H9 (cell line): ENCODE data around the gene DLG2. TPM values are rescaled to one million over a fixed set of nuclear protein-coding genes. Genes with fewer than 3 reads are reported as not detected.

ENCODE experiments used
- DNase-seq: peaks from one replicate; pipeline ENCODE4 v3.0.0-alpha.2; 2017
- H2AFZ ChIP-seq: one replicate; pipeline ENCODE4 v1.6.1; 2013; ENCODE audit warnings: mild to moderate bottlenecking, low read length, control low read depth, moderate library complexity
- H2AK5ac ChIP-seq: 2 replicates; pipeline ENCODE4 v1.6.1; 2013; ENCODE audit warnings: low read length, control low read depth, mixed read lengths; ENCODE audit not compliant: insufficient read length
- H2BK120ac ChIP-seq: one replicate; pipeline ENCODE4 v1.6.1; 2013; ENCODE audit warnings: low read depth, mild to moderate bottlenecking, low read length, control low read depth, inconsistent platforms; ENCODE audit not compliant: poor library complexity, severe bottlenecking
- H2BK12ac ChIP-seq: 2 replicates; pipeline ENCODE4 v1.6.1; 2013; ENCODE audit warnings: low read length, control low read depth, mixed read lengths, low read depth; ENCODE audit not compliant: insufficient read length
- H2BK15ac ChIP-seq: 2 replicates; pipeline ENCODE4 v1.6.1; 2013; ENCODE audit warnings: low read depth, low read length, control low read depth
- H2BK20ac ChIP-seq: one replicate; pipeline ENCODE4 v1.6.1; 2013; ENCODE audit warnings: low read depth, mild to moderate bottlenecking, low read length, control low read depth, inconsistent platforms; ENCODE audit not compliant: poor library complexity, severe bottlenecking
- H2BK5ac ChIP-seq: 2 replicates; pipeline ENCODE4 v1.6.1; 2013; ENCODE audit warnings: low read length, control low read depth, mixed read lengths; ENCODE audit not compliant: insufficient read length
- H3K14ac ChIP-seq: 2 replicates; pipeline ENCODE4 v1.6.1; 2013; ENCODE audit warnings: low read length, control low read depth; ENCODE audit not compliant: insufficient read depth
- H3K18ac ChIP-seq: 2 replicates; pipeline ENCODE4 v1.6.1; 2013; ENCODE audit warnings: low read depth, mild to moderate bottlenecking, mixed read lengths, low read length, control low read depth; ENCODE audit not compliant: insufficient read length
- H3K23ac ChIP-seq: 2 replicates; pipeline ENCODE4 v1.6.1; 2013; ENCODE audit warnings: low read length, control low read depth, mixed read lengths, low read depth; ENCODE audit not compliant: insufficient read length
- H3K23me2 ChIP-seq: 2 replicates; pipeline ENCODE4 v1.6.1; 2013; ENCODE audit warnings: low read depth, mild to moderate bottlenecking, mixed read lengths, low read length, control low read depth; ENCODE audit not compliant: insufficient read length, poor library complexity, severe bottlenecking
- H3K27ac ChIP-seq: 2 replicates; pipeline ENCODE4 v1.5.1; 2013; ENCODE audit warnings: low read length, control low read depth, mixed read lengths, low read depth; ENCODE audit not compliant: insufficient read length
- H3K27me3 ChIP-seq: 2 replicates; pipeline ENCODE4 v1.6.1; 2013; ENCODE audit warnings: low read length, control low read depth, inconsistent platforms; ENCODE audit not compliant: insufficient read depth
- H3K4ac ChIP-seq: 2 replicates; pipeline ENCODE4 v1.6.1; 2013; ENCODE audit warnings: low read depth, mild to moderate bottlenecking, control low read depth, inconsistent platforms, low read length, moderate library complexity
- H3K4me1 ChIP-seq: 2 replicates; pipeline ENCODE4 v1.6.1; 2013; ENCODE audit warnings: low read length, control low read depth, inconsistent platforms; ENCODE audit not compliant: insufficient read depth
- H3K4me2 ChIP-seq: 2 replicates; pipeline ENCODE4 v1.6.1; 2013; ENCODE audit warnings: low read length, control low read depth, mixed read lengths; ENCODE audit not compliant: insufficient read length, insufficient read depth
- H3K56ac ChIP-seq: 2 replicates; pipeline ENCODE4 v1.6.1; 2013; ENCODE audit warnings: low read depth, mild to moderate bottlenecking, mixed read lengths, low read length, control low read depth; ENCODE audit not compliant: insufficient read length
- H3K79me1 ChIP-seq: 2 replicates; pipeline ENCODE4 v1.6.1; 2013; ENCODE audit warnings: low read depth, mild to moderate bottlenecking, moderate library complexity, low read length, control low read depth, inconsistent platforms; ENCODE audit not compliant: insufficient read depth, poor library complexity, severe bottlenecking
- H3K79me2 ChIP-seq: 2 replicates; pipeline ENCODE4 v1.6.1; 2013; ENCODE audit warnings: low read length, control low read depth, inconsistent platforms; ENCODE audit not compliant: insufficient read depth
- H3K9ac ChIP-seq: 2 replicates; pipeline ENCODE4 v1.6.1; 2013; ENCODE audit warnings: low read length, control low read depth, mixed read lengths; ENCODE audit not compliant: insufficient read length; ENCODE audit errors: extremely low read depth
- H3K9me3 ChIP-seq: one replicate; pipeline ENCODE4 v1.6.1; 2013; ENCODE audit warnings: low read depth, low read length, inconsistent platforms; ENCODE audit not compliant: control insufficient read depth
- H3T11ph ChIP-seq: one replicate; pipeline ENCODE4 v1.6.1; 2013; ENCODE audit warnings: mild to moderate bottlenecking, low read length, control low read depth, inconsistent platforms
- H4K20me1 ChIP-seq: one replicate; pipeline ENCODE4 v1.6.1; 2013; ENCODE audit not compliant: control insufficient read depth, insufficient read length, insufficient read depth
- H4K5ac ChIP-seq: 2 replicates; pipeline ENCODE4 v1.6.1; 2013; ENCODE audit warnings: low read depth, mild to moderate bottlenecking, mixed read lengths, low read length, control low read depth; ENCODE audit not compliant: insufficient read length
- H4K8ac ChIP-seq: replicated peaks from 2 replicates; pipeline ENCODE4 v1.6.1; 2013; ENCODE audit warnings: low read length, control low read depth, mixed read lengths, low read depth; ENCODE audit not compliant: insufficient read length
- H4K91ac ChIP-seq: 2 replicates; pipeline ENCODE4 v1.6.1; 2013; ENCODE audit warnings: low read depth, mild to moderate bottlenecking, moderate library complexity, mixed read lengths, low read length, control low read depth; ENCODE audit not compliant: insufficient read length
- H3K27ac Mint-ChIP-seq, 3 experiments: 2 replicates in 2 of 3; 3 replicates in 1 of 3; pipeline ENCODE4 v1.8.0; 2020 to 2021; ENCODE audit warnings: mixed read lengths in 3 of 3, mild to moderate bottlenecking in 1 of 3, moderate library complexity in 1 of 3
- H3K27me3 Mint-ChIP-seq: 2 replicates; pipeline ENCODE4 v1.8.0; 2021; ENCODE audit warnings: low read depth, mild to moderate bottlenecking, moderate library complexity, mixed read lengths
- H3K36me3 Mint-ChIP-seq, 3 experiments: 2 replicates in 2 of 3; 3 replicates in 1 of 3; pipeline ENCODE4 v1.8.0; 2020 to 2021; ENCODE audit warnings: low read depth in 3 of 3, mixed read lengths in 3 of 3; ENCODE audit not compliant: insufficient read depth in 1 of 3
- H3K4me1 Mint-ChIP-seq, 2 experiments: 2 replicates each; pipeline ENCODE4 v1.8.0; 2020; ENCODE audit warnings: mixed read lengths in 2 of 2
- H3K4me3 Mint-ChIP-seq, 2 experiments: 2 replicates in 1 of 2; 3 replicates in 1 of 2; pipeline ENCODE4 v1.8.0; 2020 to 2021; ENCODE audit warnings: mild to moderate bottlenecking in 2 of 2, mixed read lengths in 2 of 2, moderate library complexity in 1 of 2
- H3K9me3 Mint-ChIP-seq, 2 experiments: 2 replicates in 1 of 2; 3 replicates in 1 of 2; pipeline ENCODE4 v1.8.0; 2020; ENCODE audit warnings: mild to moderate bottlenecking in 2 of 2, mixed read lengths in 2 of 2, moderate library complexity in 1 of 2
- WGBS: extraction: QIAGEN DNeasy Blood & Tissue Kit; methylation state at CpG from one replicate; pipeline ENCODE4 v1.1.7; 2013; ENCODE audit warnings: missing lambda C conversion rate, low lambda C conversion rate, mixed read lengths; ENCODE audit not compliant: insufficient read length; ENCODE audit errors: extremely low coverage; 5-methylcytosine and 5-hydroxymethylcytosine counted together
- total RNA-seq: library from RNA; stranded (reverse); gene quantifications from 2 replicates; pipeline ENCODE4 v1.2.1, GENCODE V29; 2021
- TF ChIP-seq, protein P1 (sequence below): fragments of 200-600 bp; sonication (generic); conservative IDR thresholded peaks from 3 replicates; pipeline ENCODE4 v1.8.0; 2021; ENCODE audit warnings: antibody characterized with exemption, mild to moderate bottlenecking

DLG2 gene
- total RNA-seq, 1 experiment from 2014 or later = 8.0 TPM

DNA sequence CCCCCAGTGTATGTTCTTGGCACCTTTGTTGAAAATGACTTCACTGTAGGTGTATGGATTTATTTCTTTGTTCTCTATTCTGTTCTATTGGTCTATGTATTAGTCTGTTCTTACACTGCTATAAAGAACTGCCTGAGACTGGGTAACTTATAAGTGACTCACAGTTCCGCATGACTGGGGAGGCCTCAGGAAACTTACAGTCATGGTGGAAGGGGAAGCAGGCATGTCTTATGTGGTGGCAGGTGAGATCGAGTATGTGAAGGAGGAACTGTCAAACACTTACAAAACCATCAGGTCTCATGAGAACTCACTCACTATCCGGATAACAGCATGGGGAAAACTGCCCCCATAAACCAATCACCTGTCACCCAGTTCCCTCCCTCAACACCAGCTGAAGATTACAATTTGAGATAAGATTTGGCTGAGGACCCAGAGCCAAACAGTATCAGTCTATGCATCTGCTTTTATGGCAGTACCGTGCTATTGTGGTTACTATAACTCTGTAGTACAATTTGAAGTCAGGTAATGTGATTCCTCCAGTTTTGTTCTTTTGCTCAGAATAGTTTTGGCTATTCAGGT lies 836.2 kb downstream of the DLG2 start:
- H3K14ac ChIP-seq = no peak overlapping the region
- H2BK12ac ChIP-seq = no peak overlapping the region
- H3K23ac ChIP-seq = no peak overlapping the region
- H2AK5ac ChIP-seq = no peak overlapping the region
- Mint-ChIP-seq H3K27ac (peak overlapping the region in 1 of 3 experiments; percentile 19; a peak in 1 of 7 replicates), H3K4me3 (no peak overlapping the region), H3K36me3 (no peaks in the 10 kb centered on the region), H3K27me3 (no peaks in the 10 kb centered on the region), H3K4me1 (no peaks in the 10 kb centered on the region), H3K9me3 (no peaks in the 10 kb centered on the region)
- H2BK120ac ChIP-seq = no peak overlapping the region
- no peak overlapping the region for H4K5ac ChIP-seq
- H3K56ac ChIP-seq = no peak overlapping the region
- no peaks in the 10 kb centered on the region for H3K27me3 ChIP-seq
- WGBS = no CpG with 5 or more reads among the region's 4 CpGs
- H4K91ac ChIP-seq = no peak overlapping the region
- H3K9me3 ChIP-seq = no peaks in the 10 kb centered on the region
- no peak for DNase-seq
- H3K4me1 ChIP-seq = no peaks in the 10 kb centered on the region
- TF ChIP-seq, protein P1, sequence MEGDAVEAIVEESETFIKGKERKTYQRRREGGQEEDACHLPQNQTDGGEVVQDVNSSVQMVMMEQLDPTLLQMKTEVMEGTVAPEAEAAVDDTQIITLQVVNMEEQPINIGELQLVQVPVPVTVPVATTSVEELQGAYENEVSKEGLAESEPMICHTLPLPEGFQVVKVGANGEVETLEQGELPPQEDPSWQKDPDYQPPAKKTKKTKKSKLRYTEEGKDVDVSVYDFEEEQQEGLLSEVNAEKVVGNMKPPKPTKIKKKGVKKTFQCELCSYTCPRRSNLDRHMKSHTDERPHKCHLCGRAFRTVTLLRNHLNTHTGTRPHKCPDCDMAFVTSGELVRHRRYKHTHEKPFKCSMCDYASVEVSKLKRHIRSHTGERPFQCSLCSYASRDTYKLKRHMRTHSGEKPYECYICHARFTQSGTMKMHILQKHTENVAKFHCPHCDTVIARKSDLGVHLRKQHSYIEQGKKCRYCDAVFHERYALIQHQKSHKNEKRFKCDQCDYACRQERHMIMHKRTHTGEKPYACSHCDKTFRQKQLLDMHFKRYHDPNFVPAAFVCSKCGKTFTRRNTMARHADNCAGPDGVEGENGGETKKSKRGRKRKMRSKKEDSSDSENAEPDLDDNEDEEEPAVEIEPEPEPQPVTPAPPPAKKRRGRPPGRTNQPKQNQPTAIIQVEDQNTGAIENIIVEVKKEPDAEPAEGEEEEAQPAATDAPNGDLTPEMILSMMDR = no peak
- H3K23me2 ChIP-seq = no peaks in the 10 kb centered on the region
- no peak overlapping the region for H4K8ac ChIP-seq
- H3K79me1 ChIP-seq = no peaks in the 10 kb centered on the region
- H3K18ac ChIP-seq = no peak overlapping the region
- no peak overlapping the region for H2BK20ac ChIP-seq
- no peak overlapping the region for H3K4ac ChIP-seq
- no peak overlapping the region for H3K27ac ChIP-seq
- H3K9ac ChIP-seq = no peak overlapping the region
- no peak overlapping the region for H3T11ph ChIP-seq
- no peaks in the 10 kb centered on the region for H3K79me2 ChIP-seq
- H3K4me2 ChIP-seq = no peak overlapping the region
- H2BK5ac ChIP-seq = no peak overlapping the region
- H4K20me1 ChIP-seq = no peaks in the 10 kb centered on the region
- H2AFZ ChIP-seq = no peak overlapping the region
- H2BK15ac ChIP-seq = no peak overlapping the region
